Lung (tissue), 12 donors: ENCODE data around the gene KIFC3. TPM values are rescaled to one million over a fixed set of nuclear protein-coding genes. Genes with fewer than 3 reads are reported as not detected.

Experiments
- ATAC-seq: fragments of 200-7000 bp; cut with Tn5 transposase; one replicate; pipeline ENCODE4 v1.9.1; 2020; ENCODE audit warnings: moderate number of reproducible peaks; ENCODE audit not compliant: insufficient read depth, low FRiP score
- DNase-seq, 3 donors: peaks; one replicate each; pipeline ENCODE4 v3.0.0-alpha.2; 2013 to 2017
- H3K27ac ChIP-seq, 2 donors: one replicate each; pipeline ENCODE4 v1.5.1; 2013; ENCODE audit warnings: mild to moderate bottlenecking in 2 of 2, moderate library complexity in 2 of 2, control low read depth in 1 of 2, inconsistent platforms in 1 of 2, low read depth in 1 of 2, low read length in 1 of 2
- H3K27me3 ChIP-seq, 3 donors: one replicate each; pipeline ENCODE4 v1.5.1; 2013; ENCODE audit warnings: low read length in 2 of 3; ENCODE audit not compliant: control insufficient read depth in 3 of 3, insufficient read depth in 3 of 3
- H3K36me3 ChIP-seq, 4 donors: one replicate each; pipeline ENCODE4 v1.5.1; 2013; ENCODE audit warnings: low read length in 4 of 4, mild to moderate bottlenecking in 1 of 4, moderate library complexity in 1 of 4; ENCODE audit not compliant: control insufficient read depth in 4 of 4, insufficient read depth in 4 of 4
- H3K4me1 ChIP-seq, 5 donors: one replicate each; pipeline ENCODE4 v1.5.1; 2013; ENCODE audit warnings: low read length in 5 of 5, mild to moderate bottlenecking in 2 of 5, moderate library complexity in 1 of 5; ENCODE audit not compliant: control insufficient read depth in 5 of 5, insufficient read depth in 5 of 5
- H3K4me3 ChIP-seq: one replicate; pipeline ENCODE4 v1.5.1; 2013; ENCODE audit warnings: mild to moderate bottlenecking, control low read depth, moderate library complexity
- H3K9ac ChIP-seq, 2 donors: one replicate each; pipeline ENCODE4 v1.5.1; 2013; ENCODE audit warnings: low read length in 2 of 2, control low read depth in 1 of 2; ENCODE audit not compliant: insufficient read depth in 1 of 2
- H3K9me3 ChIP-seq, 4 donors: one replicate each; pipeline ENCODE4 v1.5.1; 2013; ENCODE audit warnings: low read length in 3 of 4, mild to moderate bottlenecking in 1 of 4, moderate library complexity in 1 of 4; ENCODE audit not compliant: control insufficient read depth in 4 of 4, insufficient read depth in 3 of 4
- CTCF ChIP-seq: IDR thresholded peaks from 2 replicates; pipeline ENCODE4 v1.5.1; 2012; ENCODE audit warnings: mild to moderate bottlenecking; ENCODE audit errors: control extremely low read depth, extremely low read depth
- WGBS, 2 donors: extraction: QIAGEN DNeasy Blood & Tissue Kit; methylation state at CpG; one replicate each; pipeline ENCODE4 v1.1.7; 2013; 5-methylcytosine and 5-hydroxymethylcytosine counted together
- polyA plus RNA-seq, 2 donors: library from polyadenylated mRNA; stranded (reverse); fragments of 200-250 nt; gene quantifications; one replicate each; pipeline ENCODE4 v1.2.1, GENCODE V29; 2013
- total RNA-seq, 2 donors: library from RNA; depleted of rRNA in 1 of 2; stranded (reverse); fragments of >200 nt in 1 of 2; gene quantifications; one replicate each; pipeline ENCODE4 v1.2.1, GENCODE V29; 2014 to 2021
- donor health status: control.
- donor health status: control.
- donor health status: Bipolar disorder and iron deficiency.
- donor health status: healthy.
- donor health status: DM: yes; HTN: yes; CAD: no.

KIFC3 gene
- total and polyA plus RNA-seq, 4 donors: 65.9 to 137 (median 89.5) TPM

GRCh38 chr16:57729182-57729484 lies 73.2 kb downstream of the KIFC3 start:
- WGBS, 2 donors: 95 to 100% methylated on average over 1 of the region's 1 CpG
- no peaks in the 10 kb centered on the region for H3K4me1 ChIP-seq
- ATAC-seq (no peak), DNase-seq (no peak)
- H3K9me3 ChIP-seq: no peaks in the 10 kb centered on the region
- TF ChIP-seq CTCF: no peak
- H3K4me3 ChIP-seq: no peak overlapping the region
- no peak overlapping the region for H3K27ac ChIP-seq
- H3K27me3 ChIP-seq: no peaks in the 10 kb centered on the region
- no peaks in the 10 kb centered on the region for H3K36me3 ChIP-seq
- no peak overlapping the region for H3K9ac ChIP-seq

- Histone ChIP-seq H3K27ac (no peak overlapping the region), H3K27me3 (no peaks in the 10 kb centered on the region), H3K9me3 (no peaks in the 10 kb centered on the region), H3K9ac (no peak overlapping the region), H3K4me1 (no peaks in the 10 kb centered on the region), H3K4me3 (no peak overlapping the region), H3K36me3 (no peaks in the 10 kb centered on the region)
- DNase-seq: no peak
- no peak for TF ChIP-seq CTCF
- WGBS, 2 donors: 95 to 96% methylated on average over 14 of the region's 14 CpGs
- no peak for ATAC-seq
Observed at GRCh38 chr16:57728336-57729181, 73.7 kb downstream of the KIFC3 start.

- no peak for TF ChIP-seq CTCF
- DNase-seq: no peak
- no peak overlapping the region for H3K9ac ChIP-seq
- H3K27me3 ChIP-seq: no peaks in the 10 kb centered on the region
- no peaks in the 10 kb centered on the region for H3K9me3 ChIP-seq
- no peak for ATAC-seq
- no peaks in the 10 kb centered on the region for H3K36me3 ChIP-seq
- no peaks in the 10 kb centered on the region for H3K4me1 ChIP-seq
- H3K4me3 ChIP-seq: no peak overlapping the region
- 74 to 81% methylated on average over 4 of the region's 4 CpGs for WGBS, 2 donors
- H3K27ac ChIP-seq: no peak overlapping the region
Observed at GRCh38 chr16:57727610-57728009, 74.7 kb downstream of the KIFC3 start.
